Subcutaneous adipose tissue (tissue), 4 donors: Measurements from ENCODE around the gene ADAMTS15. TPM values are rescaled to one million over a fixed set of nuclear protein-coding genes. Genes with fewer than 3 reads are reported as not detected.

ENCODE experiments used
- CTCF ChIP-seq: fragments of 450-650 bp; IDR thresholded peaks from one replicate; pipeline ENCODE4 v1.5.1; 2016; ENCODE audit warnings: low read depth, mild to moderate bottlenecking, control low read depth, antibody characterized with exemption, moderate library complexity
- total RNA-seq, 4 donors: library from RNA; depleted of rRNA; stranded (reverse); fragments of >200 nt; gene quantifications; one replicate each; pipeline ENCODE4 v1.1.0, GENCODE V29; 2016

ADAMTS15 gene
- total RNA-seq, 4 donors from 2014 or later: 15.0 to 44.7 (median 26.1) TPM

DNA sequence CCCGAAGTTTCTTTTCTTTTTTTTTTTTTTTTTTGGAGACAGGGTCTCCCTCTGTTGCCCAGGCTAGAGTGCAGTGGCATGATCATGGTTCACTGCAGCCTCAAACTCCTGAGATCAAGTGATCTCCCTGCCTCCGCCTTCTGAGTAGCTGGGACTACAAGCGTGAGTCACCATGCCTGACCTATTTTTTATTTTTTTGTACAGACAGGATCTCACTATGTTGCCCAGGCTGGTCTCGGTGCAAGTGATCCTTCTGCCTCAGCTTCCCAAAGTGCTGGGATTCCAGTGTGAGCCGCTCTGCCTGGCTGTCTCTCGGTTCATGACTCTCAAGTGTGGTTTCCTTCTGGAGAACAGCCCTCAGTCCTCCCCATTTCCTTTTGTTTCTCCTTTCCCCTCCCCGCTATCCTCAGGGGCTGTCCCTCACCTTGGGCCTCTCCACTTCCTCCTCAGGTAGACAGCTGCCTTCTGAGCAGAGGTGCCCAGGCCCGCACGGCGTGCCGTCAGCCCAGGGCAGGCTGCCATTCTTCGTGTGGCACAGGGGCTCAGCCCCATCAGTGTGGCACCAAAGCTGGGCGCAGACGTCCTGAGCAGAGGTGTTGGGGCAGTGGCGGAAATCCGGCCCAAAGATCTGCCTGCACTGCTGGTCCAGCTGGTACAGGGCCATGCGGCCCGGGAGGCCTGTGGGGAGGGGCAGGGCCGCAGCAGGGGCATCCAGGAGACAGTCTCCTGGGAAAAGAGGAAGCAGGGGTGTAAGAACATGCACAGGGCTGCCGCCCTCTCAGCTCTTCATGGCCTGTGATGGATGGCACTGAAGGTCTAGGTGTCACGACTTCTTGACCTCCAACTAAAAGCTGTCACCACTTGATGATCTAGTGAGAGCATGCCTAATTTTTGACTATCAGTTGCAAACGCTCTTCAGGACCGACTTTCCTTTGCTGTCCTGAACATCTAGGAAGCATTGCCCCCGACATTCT lies 34.1 kb upstream of the ADAMTS15 start:
- no peak for TF ChIP-seq CTCF

- TF ChIP-seq CTCF: no peak
Observed at GRCh38 chr11:130415731-130416529, 32.5 kb upstream of the ADAMTS15 start.

- TF ChIP-seq CTCF: no peak
Observed at GRCh38 chr11:130416530-130416882, 31.9 kb upstream of the ADAMTS15 start.

DNA sequence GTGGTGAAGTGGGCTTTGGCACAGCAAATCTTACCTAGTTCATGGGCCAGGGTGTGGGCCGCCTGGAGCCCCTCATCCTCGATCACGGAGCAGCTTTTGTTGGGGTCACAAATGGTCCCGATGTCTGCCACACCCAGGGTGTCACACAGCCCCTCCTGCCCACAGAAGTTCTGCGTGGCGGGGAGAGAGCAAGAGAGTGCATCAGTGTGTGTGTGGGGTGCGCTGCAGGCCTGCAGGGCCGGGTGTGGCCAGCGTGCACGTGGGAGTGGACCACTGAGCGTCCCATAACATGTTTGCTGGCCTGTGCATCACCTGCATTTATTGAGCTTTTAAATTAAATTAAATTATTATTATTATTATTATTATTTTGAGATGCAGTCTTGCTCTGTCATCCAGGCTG lies 31.5 kb upstream of the ADAMTS15 start:
- no peak for TF ChIP-seq CTCF

DNA sequence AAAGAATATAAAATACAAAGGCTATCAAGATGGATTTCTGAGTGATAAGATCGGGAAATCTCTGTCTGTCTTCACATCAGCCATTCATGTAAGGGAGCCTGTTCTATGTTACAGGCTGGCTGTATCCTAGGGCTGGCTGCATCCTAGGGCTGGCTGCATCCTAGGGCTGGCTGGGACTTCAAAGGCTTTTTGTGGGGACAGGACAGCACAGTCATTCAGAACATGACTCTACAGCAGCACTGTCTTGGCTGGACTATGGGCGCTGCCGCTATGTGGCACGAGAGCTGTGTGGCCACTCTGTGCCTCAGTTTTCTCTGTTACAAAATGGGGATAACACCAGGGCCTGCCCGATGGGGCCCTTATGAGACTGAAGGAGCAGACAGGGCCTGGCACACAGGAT lies 30.2 kb upstream of the ADAMTS15 start:
- TF ChIP-seq CTCF: no peak

DNA sequence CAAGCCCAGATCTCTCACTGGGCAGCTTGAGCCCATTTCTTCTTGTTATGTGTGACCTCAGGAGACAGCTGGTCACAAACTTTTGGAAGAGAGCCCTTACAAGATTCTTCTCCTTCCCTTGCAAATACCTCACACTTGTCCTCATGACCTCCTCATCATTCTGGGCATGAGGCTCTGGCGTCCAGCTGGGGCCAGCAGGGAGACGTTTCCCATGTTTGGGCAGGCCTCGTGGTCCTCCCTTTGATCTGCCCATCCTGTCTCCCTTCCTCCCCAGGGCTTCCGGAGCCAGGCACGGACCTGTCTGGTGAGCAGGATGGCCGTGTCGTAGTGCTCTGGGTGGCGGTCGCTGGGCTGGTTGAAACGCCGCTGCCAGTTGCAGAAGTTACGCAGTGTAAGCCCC lies 29.7 kb upstream of the ADAMTS15 start:
- TF ChIP-seq CTCF: no peak

DNA sequence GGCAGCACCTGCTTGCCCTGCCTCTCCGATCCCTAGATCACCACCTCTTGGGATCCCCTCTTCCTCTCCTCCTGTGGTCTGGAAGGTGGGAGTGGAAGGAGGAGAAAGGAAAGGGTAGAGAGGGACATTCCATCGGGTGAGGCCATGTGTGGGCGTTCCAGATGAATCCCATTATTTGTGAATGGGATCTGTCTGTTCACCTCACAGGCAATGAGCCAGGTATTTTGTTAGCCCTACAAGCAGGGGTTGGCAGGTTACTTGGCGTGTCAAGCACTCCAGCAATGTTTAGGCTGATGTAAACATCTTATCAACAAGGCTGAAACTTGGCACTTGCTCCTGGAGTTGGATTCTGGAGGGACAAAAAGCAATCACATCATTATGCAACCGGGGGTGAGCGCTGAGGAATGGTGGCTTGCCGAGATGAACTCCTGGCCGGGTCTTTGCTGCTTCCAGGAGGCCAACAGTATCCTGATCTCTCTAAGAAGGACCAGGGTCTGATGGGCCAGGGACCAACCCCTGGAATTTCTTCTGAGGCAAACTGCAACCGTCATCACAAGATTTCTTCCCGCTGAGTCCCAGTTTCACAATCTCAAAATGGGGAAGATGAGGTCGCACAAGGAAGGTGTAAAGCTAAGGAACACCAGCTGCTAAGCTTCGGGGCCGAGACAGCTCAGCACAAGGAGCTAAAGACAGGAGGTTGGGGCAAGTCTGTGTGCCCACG lies 27.8 kb upstream of the ADAMTS15 start:
- TF ChIP-seq CTCF: no peak
